ENCODE measurements around the gene NKIRAS1. TPM values are rescaled to one million over a fixed set of nuclear protein-coding genes. Genes with fewer than 3 reads are reported as not detected.
"Not testable (repeated sequence)": the region's sequence is repeated elsewhere in the genome, so short reads cannot be mapped to it uniquely, and the experiment has no call there.

NKIRAS1 gene
- total RNA-seq, 1 donor from 2014 or later = 11.1 TPM

- no peak for TF ChIP-seq CTCF (IDR thresholded peaks at IDR 0.05)
These were observed 39.9 kb downstream of the NKIRAS1 start for GRCh38 chr3:23876923-23877322.

GRCh38 chr3:23875113-23875725, 41.6 kb downstream of the NKIRAS1 start:
- DNase-seq (no peak), ATAC-seq (no peak)
- no peak for TF ChIP-seq CTCF (IDR thresholded peaks at IDR 0.05)
- intact Hi-C loops (cut with DNase I) = no loop called here
- no peaks in the 10 kb centered on the region for H3K27me3 ChIP-seq (ENCODE audit: low read depth)
- H3K4me1 ChIP-seq = peaks cover 32% of the 10 kb centered on the region
- no peak overlapping the region for H3K4me3 ChIP-seq
- H3K9me3 ChIP-seq = no peaks in the 10 kb centered on the region
- H3K27ac ChIP-seq = no peak overlapping the region
- no peaks in the 10 kb centered on the region for H3K36me3 ChIP-seq

More at GRCh38 chr3:23876923-23877322, 39.9 kb downstream of the NKIRAS1 start:
- no peak overlapping the region for H3K4me3 ChIP-seq
- H3K27me3 ChIP-seq (ENCODE audit: low read depth) = no peaks in the 10 kb centered on the region
- H3K27ac ChIP-seq = no peak overlapping the region
- no peaks in the 10 kb centered on the region for H3K9me3 ChIP-seq
- DNase-seq (no peak), ATAC-seq (no peak)
- H3K4me1 ChIP-seq = peaks cover 30% of the 10 kb centered on the region
- H3K36me3 ChIP-seq = no peaks in the 10 kb centered on the region
- intact Hi-C loops (cut with DNase I) = no loop called here

- ATAC-seq (no peak), DNase-seq (no peak)
- H3K4me1 ChIP-seq = peaks cover 36% of the 10 kb centered on the region
- H3K9me3 ChIP-seq = no peaks in the 10 kb centered on the region
- no peaks in the 10 kb centered on the region for H3K36me3 ChIP-seq
- TF ChIP-seq CTCF (IDR thresholded peaks at IDR 0.05) = no peak
- intact Hi-C loops (cut with DNase I) = no loop called here
- no peaks in the 10 kb centered on the region for H3K27me3 ChIP-seq (ENCODE audit: low read depth)
- no peak overlapping the region for H3K27ac ChIP-seq
- H3K4me3 ChIP-seq = no peak overlapping the region
These were observed 42.3 kb downstream of the NKIRAS1 start for GRCh38 chr3:23874359-23875112.

GRCh38 chr3:23873941-23874340, 42.8 kb downstream of the NKIRAS1 start:
- no peak for DNase-seq
- Histone ChIP-seq H3K9me3 (no peaks in the 10 kb centered on the region), H3K27me3 (ENCODE audit: low read depth) (no peaks in the 10 kb centered on the region), H3K36me3 (no peaks in the 10 kb centered on the region), H3K27ac (no peak overlapping the region), H3K4me3 (no peak overlapping the region), H3K4me1 (peaks cover 36% of the 10 kb centered on the region)
- peak in 1 of 2 donors; percentile 33 for ATAC-seq
- intact Hi-C loops (cut with DNase I) = no loop called here
- no peak for TF ChIP-seq CTCF (IDR thresholded peaks at IDR 0.05)

- intact Hi-C loops (cut with DNase I) = no loop called here
These were observed 44.5 kb downstream of the NKIRAS1 start for GRCh38 chr3:23872330-23872729.

GRCh38 chr3:23871361-23871760, 45.4 kb downstream of the NKIRAS1 start:
- H3K4me3 ChIP-seq; intact Hi-C loops (cut with DNase I); H3K27me3 ChIP-seq (ENCODE audit: low read depth); H3K9me3 ChIP-seq; H3K27ac ChIP-seq; DNase-seq; H3K36me3 ChIP-seq; ATAC-seq: not testable (repeated sequence)
- H3K4me1 ChIP-seq = peaks cover 43% of the 10 kb centered on the region

More at GRCh38 chr3:23872330-23872729, 44.5 kb downstream of the NKIRAS1 start:
- no peak overlapping the region for H3K4me3 ChIP-seq
- H3K27me3 ChIP-seq (ENCODE audit: low read depth) = no peaks in the 10 kb centered on the region
- no peak overlapping the region for H3K27ac ChIP-seq
- ATAC-seq = no peak
- no peaks in the 10 kb centered on the region for H3K36me3 ChIP-seq
- no peak for DNase-seq
- H3K4me1 ChIP-seq = peaks cover 45% of the 10 kb centered on the region
- no peak for TF ChIP-seq CTCF (IDR thresholded peaks at IDR 0.05)
- no peaks in the 10 kb centered on the region for H3K9me3 ChIP-seq

GRCh38 chr3:23870663-23871043, 46.1 kb downstream of the NKIRAS1 start:
- H3K36me3 ChIP-seq; H3K9me3 ChIP-seq; ATAC-seq; H3K27me3 ChIP-seq (ENCODE audit: low read depth); H3K4me3 ChIP-seq; intact Hi-C loops (cut with DNase I); DNase-seq; H3K27ac ChIP-seq: not testable (repeated sequence)
- peaks cover 48% of the 10 kb centered on the region for H3K4me1 ChIP-seq

Data from lower lobe of right lung (tissue), 2 donors.